Stimulated activated CD8-positive, alpha-beta memory T cell treated with anti-CD3 and anti-CD28 coated beads, Interleukin-7, amount 100 ng/mL, for 4 hours (primary cell): ENCODE measurements around the gene OGDHL.

ENCODE experiments used
- DNase-seq, 2 donors: peaks; one replicate each; pipeline ENCODE4 v3.0.0-alpha.2; 2020; ENCODE audit warnings: low read depth in 2 of 2

The OGDHL gene

GRCh38 chr10:49690698-49691356 is 71.3 kb downstream of the OGDHL start:
- no peak for DNase-seq

GRCh38 chr10:49689882-49690510 is 72.1 kb downstream of the OGDHL start:
- DNase-seq = no peak

GRCh38 chr10:49688920-49689319 is 73.2 kb downstream of the OGDHL start:
- no peak for DNase-seq

GRCh38 chr10:49688261-49688846 is 73.8 kb downstream of the OGDHL start:
- DNase-seq = no peak

- no peak for DNase-seq
Observed at GRCh38 chr10:49686651-49687050, 75.5 kb downstream of the OGDHL start.
